ENCODE measurements around the gene UTP4.

The UTP4 gene

GRCh38 chr16:69166221-69166833 lies 33.9 kb downstream of the UTP4 start:
- H3K9ac ChIP-seq (ENCODE audit: low read length): no peak overlapping the region
- no peak overlapping the region for H3K4me3 ChIP-seq (ENCODE audit: low read length)
- H3K18ac ChIP-seq (ENCODE audit: low read length): no peak overlapping the region
- H4K8ac ChIP-seq (ENCODE audit: low read depth, low read length): no peak overlapping the region
- no peaks in the 10 kb centered on the region for H3K27me3 ChIP-seq (ENCODE audit: insufficient read depth, low read length, poor library complexity)
- H2BK15ac ChIP-seq (replicated peaks; ENCODE audit: low read depth): no peak overlapping the region
- no CpG with 5 or more reads among the region's 8 CpGs for WGBS (ENCODE audit: extremely low coverage, insufficient coverage, low lambda C conversion rate)
- H2BK5ac ChIP-seq (ENCODE audit: low read length): no peak overlapping the region
- H3K4me1 ChIP-seq (ENCODE audit: control insufficient read depth, low read depth, low read length): no peaks in the 10 kb centered on the region
- H3K56ac ChIP-seq (ENCODE audit: low read length): no peak overlapping the region
- no peaks in the 10 kb centered on the region for H3K79me2 ChIP-seq (ENCODE audit: control insufficient read depth, insufficient read depth, low read length)
- H3K4me2 ChIP-seq (ENCODE audit: low read length): no peak overlapping the region
- H4K5ac ChIP-seq (ENCODE audit: low read length): no peak overlapping the region
- H3K23ac ChIP-seq (ENCODE audit: low read length): no peak overlapping the region
- no peaks in the 10 kb centered on the region for H3K79me1 ChIP-seq (ENCODE audit: low read length)
- H2AK5ac ChIP-seq (ENCODE audit: low read length): no peak overlapping the region
- H3K4ac ChIP-seq (ENCODE audit: low read depth, low read length): no peak overlapping the region
- no peak overlapping the region for H2BK120ac ChIP-seq (ENCODE audit: low read depth, low read length)
- DNase-seq: no peak
- peaks cover 17% of the 10 kb centered on the region for H3K36me3 ChIP-seq (ENCODE audit: control insufficient read depth, insufficient read depth, low read length)
- H3K27ac ChIP-seq (ENCODE audit: low read depth, low read length): no peak overlapping the region

- no peak overlapping the region for H2BK120ac ChIP-seq (ENCODE audit: low read depth, low read length)
- no peak overlapping the region for H3K4ac ChIP-seq (ENCODE audit: low read depth, low read length)
- no peak overlapping the region for H3K4me3 ChIP-seq (ENCODE audit: low read length)
- no peaks in the 10 kb centered on the region for H3K4me1 ChIP-seq (ENCODE audit: control insufficient read depth, low read depth, low read length)
- H3K56ac ChIP-seq (ENCODE audit: low read length): no peak overlapping the region
- no peak overlapping the region for H3K27ac ChIP-seq (ENCODE audit: low read depth, low read length)
- H3K79me1 ChIP-seq (ENCODE audit: low read length): no peaks in the 10 kb centered on the region
- H2BK5ac ChIP-seq (ENCODE audit: low read length): no peak overlapping the region
- no peak overlapping the region for H3K9ac ChIP-seq (ENCODE audit: low read length)
- no CpG with 5 or more reads among the region's 7 CpGs for WGBS (ENCODE audit: extremely low coverage, insufficient coverage, low lambda C conversion rate)
- no peak overlapping the region for H2BK15ac ChIP-seq (replicated peaks; ENCODE audit: low read depth)
- H3K18ac ChIP-seq (ENCODE audit: low read length): no peak overlapping the region
- no peak overlapping the region for H4K8ac ChIP-seq (ENCODE audit: low read depth, low read length)
- no peak overlapping the region for H3K4me2 ChIP-seq (ENCODE audit: low read length)
- peaks cover 17% of the 10 kb centered on the region for H3K36me3 ChIP-seq (ENCODE audit: control insufficient read depth, insufficient read depth, low read length)
- H4K5ac ChIP-seq (ENCODE audit: low read length): no peak overlapping the region
- no peaks in the 10 kb centered on the region for H3K27me3 ChIP-seq (ENCODE audit: insufficient read depth, low read length, poor library complexity)
- H3K23ac ChIP-seq (ENCODE audit: low read length): no peak overlapping the region
- no peaks in the 10 kb centered on the region for H3K79me2 ChIP-seq (ENCODE audit: control insufficient read depth, insufficient read depth, low read length)
- no peak for DNase-seq
- no peak overlapping the region for H2AK5ac ChIP-seq (ENCODE audit: low read length)
These were observed 34.8 kb downstream of the UTP4 start for GRCh38 chr16:69166946-69167930.

GRCh38 chr16:69169051-69169450 lies 36.6 kb downstream of the UTP4 start:
- Histone ChIP-seq H3K27ac (ENCODE audit: low read depth, low read length) (no peak overlapping the region), H2BK5ac (ENCODE audit: low read length) (no peak overlapping the region), H4K8ac (ENCODE audit: low read depth, low read length) (no peak overlapping the region), H2BK15ac (replicated peaks; ENCODE audit: low read depth) (no peak overlapping the region), H3K56ac (ENCODE audit: low read length) (no peak overlapping the region), H3K79me1 (ENCODE audit: low read length) (no peaks in the 10 kb centered on the region), H3K23ac (ENCODE audit: low read length) (no peak overlapping the region), H3K18ac (ENCODE audit: low read length) (no peak overlapping the region), H3K4ac (ENCODE audit: low read depth, low read length) (no peak overlapping the region), H2BK120ac (ENCODE audit: low read depth, low read length) (no peak overlapping the region), H3K27me3 (ENCODE audit: insufficient read depth, low read length, poor library complexity) (no peaks in the 10 kb centered on the region), H2AK5ac (ENCODE audit: low read length) (no peak overlapping the region), H3K4me2 (ENCODE audit: low read length) (no peak overlapping the region), H3K4me1 (ENCODE audit: control insufficient read depth, low read depth, low read length) (no peaks in the 10 kb centered on the region), H3K36me3 (ENCODE audit: control insufficient read depth, insufficient read depth, low read length) (peaks cover 15% of the 10 kb centered on the region), H3K9ac (ENCODE audit: low read length) (no peak overlapping the region), H3K4me3 (ENCODE audit: low read length) (no peak overlapping the region), H3K79me2 (ENCODE audit: control insufficient read depth, insufficient read depth, low read length) (no peaks in the 10 kb centered on the region), H4K5ac (ENCODE audit: low read length) (no peak overlapping the region)
- DNase-seq: no peak
- no CpG with 5 or more reads among the region's 4 CpGs for WGBS (ENCODE audit: extremely low coverage, insufficient coverage, low lambda C conversion rate)

- H3K18ac ChIP-seq (ENCODE audit: low read length): no peak overlapping the region
- H4K5ac ChIP-seq (ENCODE audit: low read length): no peak overlapping the region
- no peak overlapping the region for H3K27ac ChIP-seq (ENCODE audit: low read depth, low read length)
- H3K4me3 ChIP-seq (ENCODE audit: low read length): no peak overlapping the region
- H4K8ac ChIP-seq (ENCODE audit: low read depth, low read length): no peak overlapping the region
- no peak for DNase-seq
- no peak overlapping the region for H3K9ac ChIP-seq (ENCODE audit: low read length)
- no peaks in the 10 kb centered on the region for H3K27me3 ChIP-seq (ENCODE audit: insufficient read depth, low read length, poor library complexity)
- H3K79me1 ChIP-seq (ENCODE audit: low read length): no peaks in the 10 kb centered on the region
- no CpG with 5 or more reads among the region's 6 CpGs for WGBS (ENCODE audit: extremely low coverage, insufficient coverage, low lambda C conversion rate)
- H2AK5ac ChIP-seq (ENCODE audit: low read length): no peak overlapping the region
- no peak overlapping the region for H3K4me2 ChIP-seq (ENCODE audit: low read length)
- no peak overlapping the region for H3K23ac ChIP-seq (ENCODE audit: low read length)
- peaks cover 15% of the 10 kb centered on the region for H3K36me3 ChIP-seq (ENCODE audit: control insufficient read depth, insufficient read depth, low read length)
- H2BK5ac ChIP-seq (ENCODE audit: low read length): no peak overlapping the region
- H3K4me1 ChIP-seq (ENCODE audit: control insufficient read depth, low read depth, low read length): no peaks in the 10 kb centered on the region
- H3K79me2 ChIP-seq (ENCODE audit: control insufficient read depth, insufficient read depth, low read length): no peaks in the 10 kb centered on the region
- no peak overlapping the region for H2BK120ac ChIP-seq (ENCODE audit: low read depth, low read length)
- H3K56ac ChIP-seq (ENCODE audit: low read length): no peak overlapping the region
- H2BK15ac ChIP-seq (replicated peaks; ENCODE audit: low read depth): no peak overlapping the region
- no peak overlapping the region for H3K4ac ChIP-seq (ENCODE audit: low read depth, low read length)
These were observed 37.3 kb downstream of the UTP4 start for GRCh38 chr16:69169607-69170352.

- WGBS (ENCODE audit: extremely low coverage, insufficient coverage, low lambda C conversion rate): no CpG with 5 or more reads among the region's 6 CpGs
- Histone ChIP-seq H3K18ac (ENCODE audit: low read length) (no peak overlapping the region), H3K27me3 (ENCODE audit: insufficient read depth, low read length, poor library complexity) (no peaks in the 10 kb centered on the region), H3K56ac (ENCODE audit: low read length) (no peak overlapping the region), H3K27ac (ENCODE audit: low read depth, low read length) (peak overlapping the region; percentile 11), H3K4ac (ENCODE audit: low read depth, low read length) (no peak overlapping the region), H2BK15ac (replicated peaks; ENCODE audit: low read depth) (no peak overlapping the region), H3K23ac (ENCODE audit: low read length) (no peak overlapping the region), H2AK5ac (ENCODE audit: low read length) (no peak overlapping the region), H3K4me1 (ENCODE audit: control insufficient read depth, low read depth, low read length) (no peaks in the 10 kb centered on the region), H2BK120ac (ENCODE audit: low read depth, low read length) (no peak overlapping the region), H3K4me3 (ENCODE audit: low read length) (no peak overlapping the region), H3K79me1 (ENCODE audit: low read length) (no peaks in the 10 kb centered on the region), H4K5ac (ENCODE audit: low read length) (no peak overlapping the region), H3K9ac (ENCODE audit: low read length) (no peak overlapping the region), H3K4me2 (ENCODE audit: low read length) (no peak overlapping the region), H3K79me2 (ENCODE audit: control insufficient read depth, insufficient read depth, low read length) (no peaks in the 10 kb centered on the region), H2BK5ac (ENCODE audit: low read length) (no peak overlapping the region), H3K36me3 (ENCODE audit: control insufficient read depth, insufficient read depth, low read length) (peaks cover 7% of the 10 kb centered on the region), H4K8ac (ENCODE audit: low read depth, low read length) (no peak overlapping the region)
- peak; percentile 71 for DNase-seq
These were observed 39.1 kb downstream of the UTP4 start for GRCh38 chr16:69171325-69172084.
